Measurements from ENCODE around the gene DHRS1.

DHRS1 gene

GRCh38 chr14:24289649-24290280 lies 9.8 kb downstream of the DHRS1 start:
- Histone ChIP-seq H3K36me3 (ENCODE audit: control insufficient read depth in 2 of 2, insufficient read depth in 1 of 2, low read length in 2 of 2) (peaks cover 6 to 40% of the 10 kb centered on the region in 2 experiments; a peak in 2 of 3 replicates), H3K4me1 (ENCODE audit: control insufficient read depth, insufficient read depth, low read length) (no peaks in the 10 kb centered on the region), H3K9me3 (ENCODE audit: control insufficient read depth, insufficient read depth, low read depth, low read length) (no peaks in the 10 kb centered on the region), H3K27ac (ENCODE audit: extremely low read depth, low read depth, low read length) (no peak overlapping the region), H3K4me3 (ENCODE audit: low read depth, low read length) (no peak overlapping the region)
- POLR2A ChIA-PET: no interaction called here
- CTCF ChIA-PET: interaction anchor here (0.7 to 2.0 kb wide), 3 partner anchors 18 to 36 kb away, joined by 3 to 6 read pairs (median 3); partner anchors contain the start of gene CIDEB
- TF ChIP-seq GFI1B (tag by site-specific recombination; IDR thresholded peaks at IDR 0.05) (no peak), KLF1 (tag by site-specific recombination; IDR thresholded peaks at IDR 0.05) (no peak), ZNF488 (tag by site-specific recombination; IDR thresholded peaks at IDR 0.05) (no peak), ZNF513 (tag by site-specific recombination; IDR thresholded peaks at IDR 0.05) (no peak), ZNF571 (tag by site-specific recombination; IDR thresholded peaks at IDR 0.05) (no peak), SCRT1 (tag by site-specific recombination; IDR thresholded peaks at IDR 0.05; ENCODE audit: borderline replicate concordance) (no peak), ZNF146 (tag by site-specific recombination; IDR thresholded peaks at IDR 0.05) (no peak)

GRCh38 chr14:24286996-24287395 lies 12.6 kb downstream of the DHRS1 start:
- no peak for TF ChIP-seq KLF8 (tag by site-specific recombination; IDR thresholded peaks at IDR 0.05)
- no peak for TF ChIP-seq ZNF350 (tag by site-specific recombination; IDR thresholded peaks at IDR 0.05)
- no peak for TF ChIP-seq KLF16 (tag by site-specific recombination; IDR thresholded peaks at IDR 0.05)
- no peak for TF ChIP-seq PRDM1 (tag by site-specific recombination; IDR thresholded peaks at IDR 0.05)
- no peak overlapping the region for H3K4me3 ChIP-seq (ENCODE audit: low read depth, low read length)
- CTCF ChIA-PET: interaction anchor here (1.0 to 1.2 kb wide), 2 partner anchors 10 to 44 kb away, joined by 4 read pairs; no protein-coding TSS in a partner anchor
- H3K27ac ChIP-seq (ENCODE audit: extremely low read depth, low read depth, low read length): no peak overlapping the region
- H3K9me3 ChIP-seq (ENCODE audit: control insufficient read depth, insufficient read depth, low read depth, low read length): no peaks in the 10 kb centered on the region
- POLR2A ChIA-PET: no interaction called here
- no peaks in the 10 kb centered on the region for H3K4me1 ChIP-seq (ENCODE audit: control insufficient read depth, insufficient read depth, low read length)
- H3K36me3 ChIP-seq (ENCODE audit: control insufficient read depth in 2 of 2, insufficient read depth in 1 of 2, low read length in 2 of 2): peaks cover 0 to 28% of the 10 kb centered on the region in 2 experiments; a peak in 1 of 3 replicates

- Histone ChIP-seq H3K4me3 (ENCODE audit: low read depth, low read length) (no peak overlapping the region), H3K9me3 (ENCODE audit: control insufficient read depth, insufficient read depth, low read depth, low read length) (no peaks in the 10 kb centered on the region), H3K36me3 (ENCODE audit: control insufficient read depth in 2 of 2, insufficient read depth in 1 of 2, low read length in 2 of 2) (peaks cover 0 to 12% of the 10 kb centered on the region in 2 experiments; a peak in 1 of 3 replicates), H3K27ac (ENCODE audit: extremely low read depth, low read depth, low read length) (no peak overlapping the region), H3K4me1 (ENCODE audit: control insufficient read depth, insufficient read depth, low read length) (no peaks in the 10 kb centered on the region)
- CTCF ChIA-PET: interaction anchor here (0.8 kb wide), 1 partner anchor 43 kb away, joined by 4 read pairs; the partner anchor contains the start of gene TINF2
- POLR2A ChIA-PET: no interaction called here
- no peak for TF ChIP-seq ZNF518A (tag by site-specific recombination; conservative IDR thresholded peaks at IDR 0.05; ENCODE audit: low read depth)
- TF ChIP-seq MYNN (tag by site-specific recombination; IDR thresholded peaks at IDR 0.05; ENCODE audit: borderline replicate concordance): no peak
- TF ChIP-seq ZNF248 (tag by site-specific recombination; IDR thresholded peaks at IDR 0.05): no peak
- no peak for TF ChIP-seq SCRT2 (tag by site-specific recombination; IDR thresholded peaks at IDR 0.05)
- no peak for TF ChIP-seq ZNF366 (tag by site-specific recombination; conservative IDR thresholded peaks at IDR 0.05)
- TF ChIP-seq ZBTB20 (tag by site-specific recombination; IDR thresholded peaks at IDR 0.05): no peak
- no peak for TF ChIP-seq GLI4 (tag by site-specific recombination; IDR thresholded peaks at IDR 0.05)
Observed at GRCh38 chr14:24285351-24285750, 14.2 kb downstream of the DHRS1 start.

Data from HEK293 (cell line).